Gastrocnemius medialis (tissue), 4 donors: ENCODE results near the gene DHH.

Experiments
- CTCF ChIP-seq, 5 experiments: fragments of 450-650 bp in 3 of 5; fragments of 200-600 bp in 2 of 5; sonication (generic) in 2 of 5; IDR thresholded peaks in 4 of 5; conservative IDR thresholded peaks in 1 of 5; 1 replicate in 4 of 5; 2 replicates in 1 of 5; pipeline ENCODE4 v1.5.1; 2016 to 2019; ENCODE audit warnings: antibody characterized with exemption in 5 of 5, mild to moderate bottlenecking in 3 of 5, moderate library complexity in 3 of 5
- POLR2A ChIP-seq, 2 donors: fragments of 450-650 bp; IDR thresholded peaks; one replicate each; pipeline ENCODE4 v1.6.1; 2017; ENCODE audit warnings: antibody characterized with exemption in 2 of 2, mild to moderate bottlenecking in 2 of 2, moderate library complexity in 2 of 2

- TF ChIP-seq CTCF (IDR thresholded peaks at IDR 0.05 in 4 of 5, conservative IDR thresholded peaks at IDR 0.05 in 1 of 5) (no peak), POLR2A (IDR thresholded peaks at IDR 0.05) (no peak)
Measured at GRCh38 chr12:49055978-49056754, 38.4 kb downstream of the DHH start.
